GM12874 (cell line): Measurements from ENCODE around the gene DDA1.

Experiments
- TF ChIP-seq, protein P1 (sequence below): IDR thresholded peaks from 2 replicates; pipeline ENCODE4 v1.5.1; 2011; ENCODE audit warnings: low read depth, mild to moderate bottlenecking, control low read depth, low read length, moderate library complexity; ENCODE audit not compliant: insufficient read depth

The DDA1 gene

DNA sequence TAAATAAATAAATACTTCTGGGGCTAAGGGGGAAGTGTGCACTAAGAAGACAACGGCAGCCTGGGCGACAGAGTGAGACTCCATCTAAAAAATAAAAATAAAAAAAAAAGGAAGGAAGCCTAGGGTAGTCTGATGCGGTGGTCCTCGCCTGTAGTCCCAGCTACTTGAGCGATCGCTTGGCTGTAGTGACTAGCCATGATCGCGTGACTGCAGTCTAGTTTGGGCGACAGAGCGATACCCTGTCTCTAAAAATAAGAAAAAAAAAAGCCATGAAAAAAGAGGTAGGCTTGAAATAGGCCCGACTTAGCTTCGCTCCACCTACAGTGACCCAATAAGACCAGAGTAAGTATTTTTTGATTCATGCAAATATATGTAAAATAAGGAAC lies 42.8 kb upstream of the DDA1 start:
- TF ChIP-seq, protein P1, sequence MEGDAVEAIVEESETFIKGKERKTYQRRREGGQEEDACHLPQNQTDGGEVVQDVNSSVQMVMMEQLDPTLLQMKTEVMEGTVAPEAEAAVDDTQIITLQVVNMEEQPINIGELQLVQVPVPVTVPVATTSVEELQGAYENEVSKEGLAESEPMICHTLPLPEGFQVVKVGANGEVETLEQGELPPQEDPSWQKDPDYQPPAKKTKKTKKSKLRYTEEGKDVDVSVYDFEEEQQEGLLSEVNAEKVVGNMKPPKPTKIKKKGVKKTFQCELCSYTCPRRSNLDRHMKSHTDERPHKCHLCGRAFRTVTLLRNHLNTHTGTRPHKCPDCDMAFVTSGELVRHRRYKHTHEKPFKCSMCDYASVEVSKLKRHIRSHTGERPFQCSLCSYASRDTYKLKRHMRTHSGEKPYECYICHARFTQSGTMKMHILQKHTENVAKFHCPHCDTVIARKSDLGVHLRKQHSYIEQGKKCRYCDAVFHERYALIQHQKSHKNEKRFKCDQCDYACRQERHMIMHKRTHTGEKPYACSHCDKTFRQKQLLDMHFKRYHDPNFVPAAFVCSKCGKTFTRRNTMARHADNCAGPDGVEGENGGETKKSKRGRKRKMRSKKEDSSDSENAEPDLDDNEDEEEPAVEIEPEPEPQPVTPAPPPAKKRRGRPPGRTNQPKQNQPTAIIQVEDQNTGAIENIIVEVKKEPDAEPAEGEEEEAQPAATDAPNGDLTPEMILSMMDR, result no peak

DNA sequence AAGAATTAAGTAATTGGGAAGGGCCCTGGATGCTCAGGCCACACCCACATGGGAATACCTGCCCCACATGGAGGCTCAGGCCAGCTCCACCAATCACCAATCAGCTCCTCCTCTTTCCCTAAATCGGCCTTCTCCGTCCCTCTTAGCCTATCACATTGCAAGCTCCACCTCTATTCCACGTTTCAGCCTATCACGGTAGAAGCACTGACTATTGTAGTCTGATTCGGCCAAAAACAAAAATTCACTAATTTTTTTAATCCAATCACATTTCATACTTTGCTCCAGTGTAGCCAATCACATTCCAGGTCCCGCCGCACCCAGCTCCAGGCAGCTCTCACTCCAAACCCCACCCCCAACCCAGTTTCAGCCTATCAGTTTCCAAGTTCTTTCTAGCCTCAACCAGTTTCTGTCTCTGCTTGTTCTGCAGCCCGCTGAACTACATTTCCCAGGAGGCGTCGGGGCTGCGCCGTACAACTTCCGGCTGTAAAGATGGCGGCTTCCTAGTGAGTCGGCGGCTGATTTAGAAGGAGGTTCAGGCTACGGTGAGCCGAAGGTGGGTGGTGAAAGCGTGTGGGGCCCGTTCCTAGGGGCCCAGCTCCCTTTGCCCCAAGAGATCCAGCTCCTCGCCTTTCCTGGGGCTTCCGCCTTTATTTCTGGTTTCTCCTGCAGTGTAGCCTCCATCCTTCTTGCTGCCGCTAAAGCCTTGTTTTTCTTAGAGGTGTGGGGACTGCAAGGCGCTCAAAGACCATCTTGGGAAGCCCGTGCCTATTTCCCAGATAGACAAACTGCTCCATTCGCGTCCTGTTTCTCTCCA lies 42.2 kb upstream of the DDA1 start, which contains the start of gene BABAM1:
TSS of gene BABAM1 (plus strand) at position 469 of the 814 bp plus-strand sequence. CDS start 1,364 bp downstream, outside the sequence.
- TF ChIP-seq, protein P1, result no peak

DNA sequence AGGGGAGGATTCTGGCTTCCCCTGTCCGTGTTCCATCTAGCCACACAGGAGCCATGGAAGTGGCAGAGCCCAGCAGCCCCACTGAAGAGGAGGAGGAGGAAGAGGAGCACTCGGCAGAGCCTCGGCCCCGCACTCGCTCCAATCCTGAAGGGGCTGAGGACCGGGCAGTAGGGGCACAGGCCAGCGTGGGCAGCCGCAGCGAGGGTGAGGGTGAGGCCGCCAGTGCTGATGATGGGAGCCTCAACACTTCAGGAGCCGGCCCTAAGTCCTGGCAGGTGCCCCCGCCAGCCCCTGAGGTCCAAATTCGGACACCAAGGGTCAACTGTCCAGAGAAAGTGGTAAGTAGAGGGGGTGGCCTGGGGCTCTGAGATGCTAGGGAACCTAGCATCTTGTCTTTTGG lies 40.6 kb upstream of the DDA1 start:
- TF ChIP-seq, protein P1, result no peak

DNA sequence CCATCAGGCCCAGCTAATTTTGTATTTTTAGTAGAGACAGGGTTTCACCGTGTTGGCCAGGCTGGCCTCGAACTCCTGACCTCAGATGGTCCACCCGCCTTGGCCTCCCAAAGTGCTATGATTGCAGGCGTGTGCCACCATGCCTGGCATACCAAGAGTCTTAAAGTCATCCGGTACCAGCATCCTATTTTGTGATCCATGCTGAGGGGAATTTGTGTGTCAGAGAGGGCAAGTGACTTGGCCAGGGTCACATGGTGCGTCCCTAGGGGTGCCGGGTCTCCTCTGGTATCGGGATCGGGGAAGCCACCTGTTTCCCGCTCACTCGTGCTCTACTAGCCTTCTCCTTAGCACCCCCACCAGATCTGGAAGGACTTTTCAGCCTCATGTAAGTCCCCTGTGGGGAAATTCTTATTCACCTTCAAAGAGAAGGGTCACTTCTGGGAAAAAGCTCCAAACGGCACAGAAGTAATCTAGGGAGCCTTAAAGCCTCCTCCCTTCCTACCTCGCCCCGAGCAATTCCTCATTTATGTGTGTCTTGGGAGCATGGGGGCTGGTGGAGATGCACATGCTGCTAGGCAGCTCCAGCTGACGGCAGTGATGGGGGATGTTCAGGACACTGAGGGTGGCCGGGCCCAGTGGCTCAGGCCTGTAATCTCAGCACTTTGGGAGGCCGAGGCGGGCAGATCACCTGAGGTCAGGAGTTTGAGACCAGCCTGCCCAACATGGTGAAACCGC lies 33.8 kb upstream of the DDA1 start:
- TF ChIP-seq, protein P1, result no peak

DNA sequence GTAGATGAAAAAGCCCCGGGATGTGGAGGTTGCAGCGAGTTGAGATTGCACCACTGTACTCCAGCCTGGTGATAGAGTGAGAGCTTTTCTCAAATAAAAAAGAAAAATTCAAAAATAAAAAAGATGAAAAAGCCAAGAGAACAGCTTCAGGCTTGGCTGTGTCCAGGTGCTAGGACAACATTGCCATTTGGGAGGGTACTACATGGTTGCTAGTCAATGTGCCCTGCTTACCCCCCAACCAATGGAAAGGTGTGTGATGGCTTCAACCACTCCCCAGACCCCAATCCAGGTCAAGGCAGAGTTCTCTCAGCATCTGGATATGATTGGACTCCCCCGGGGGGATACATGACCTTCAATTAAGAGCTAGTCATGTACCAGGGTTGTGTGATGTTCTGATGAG lies 29.9 kb upstream of the DDA1 start:
- TF ChIP-seq, protein P1, result no peak

DNA sequence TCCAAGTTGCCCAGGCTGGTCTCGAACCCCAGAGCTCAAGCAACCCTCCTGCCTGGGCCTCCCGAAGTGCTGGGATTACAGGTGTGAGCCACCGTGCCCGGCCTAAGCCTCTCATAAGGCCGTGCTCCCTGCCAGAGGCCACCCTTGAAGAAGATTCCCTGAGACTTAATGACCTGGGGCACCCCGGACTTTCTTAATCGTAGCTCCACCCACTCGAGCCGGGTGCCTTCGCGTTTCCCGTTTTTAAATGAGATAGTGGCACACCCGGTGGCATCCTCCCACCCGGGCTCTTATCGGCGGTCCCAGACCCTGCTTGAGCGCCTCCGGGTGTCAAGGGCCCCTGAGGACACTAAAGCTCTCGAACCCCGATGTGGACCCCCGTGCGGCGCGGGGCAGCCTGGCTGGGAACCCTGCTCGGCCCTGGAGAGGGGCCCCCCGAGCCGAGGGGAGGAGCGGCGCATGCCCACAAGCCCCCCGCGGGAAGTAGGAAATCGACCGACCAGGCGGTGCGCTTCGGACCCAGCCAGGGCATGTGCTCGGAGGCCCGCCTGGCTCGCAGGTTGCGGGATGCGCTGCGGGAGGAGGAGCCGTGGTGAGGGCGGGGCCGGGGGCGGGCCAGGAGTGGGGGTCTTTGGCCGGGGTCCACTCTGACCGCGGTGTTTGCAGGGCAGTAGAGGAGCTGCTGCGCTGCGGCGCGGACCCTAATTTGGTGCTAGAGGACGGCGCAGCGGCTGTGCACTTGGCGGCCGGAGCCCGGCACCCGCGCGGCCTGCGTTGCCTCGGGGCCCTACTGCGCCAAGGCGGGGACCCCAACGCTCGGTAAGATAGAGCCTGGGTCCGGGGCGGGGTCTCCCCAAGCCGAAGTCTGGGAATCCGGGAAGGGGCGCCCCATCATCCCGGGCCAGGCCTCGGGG lies 27.7 kb upstream of the DDA1 start, which contains the start of gene ANKLE1:
TSS of gene ANKLE1 (plus strand) at position 511 of the 914 bp plus-strand sequence. CDS start at position 531, 20 bp downstream.
- TF ChIP-seq, protein P1, result no peak
